Measurements from ENCODE around the gene HSD11B2.

DNA sequence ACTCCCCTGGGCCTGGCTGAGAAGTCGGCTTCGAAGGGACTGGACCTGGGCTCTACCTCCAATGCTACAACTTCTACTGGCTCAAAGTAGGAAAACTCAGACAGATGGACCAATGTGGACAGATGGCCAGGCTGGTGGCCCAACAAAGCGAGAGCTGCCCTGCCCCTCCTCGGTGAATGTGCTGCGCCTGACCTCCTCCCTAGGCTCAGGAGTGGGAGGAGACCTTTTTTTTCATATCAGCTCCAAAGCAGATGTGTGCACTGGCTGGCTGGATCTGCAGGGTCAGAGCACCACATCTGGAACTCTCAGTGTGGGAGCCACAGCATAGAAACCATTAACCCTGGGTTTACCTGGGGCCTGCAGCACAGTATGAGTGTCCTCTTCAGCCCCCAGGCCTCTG is 29.2 kb downstream of the HSD11B2 start:
- TF ChIP-seq YY1 (IDR thresholded peaks at IDR 0.05; ENCODE audit: insufficient read depth, insufficient read length) (no peak), SUZ12 (IDR thresholded peaks at IDR 0.05; ENCODE audit: extremely low read depth, insufficient read depth, insufficient read length) (no peak), ZNF274 (IDR thresholded peaks at IDR 0.05; ENCODE audit: low read depth, low read length) (no peak)

Data from NT2/D1 (cell line).